PC-9 (cell line): ENCODE measurements around the gene EPHA1. TPM values are rescaled to one million over a fixed set of nuclear protein-coding genes. Genes with fewer than 3 reads are reported as not detected.

Experiments
- BruUV-seq: library from RNA; stranded (reverse); fragments of 400-500 nt; replicated peaks from 2 replicates; lab custom pipeline; 2021; lab: Mats Ljungman, UMichigan
- CTCF ChIA-PET: fragments of 300-600 bp; sonication (Branson Sonifier 250); formaldehyde crosslinking; loops from one replicate; lab custom pipeline; 2022; ENCODE audit warnings: antibody characterized with exemption; lab: Charles Lee
- POLR2A ChIA-PET: fragments of 300-600 bp; sonication (Branson Sonifier 250); formaldehyde crosslinking; loops from one replicate; lab custom pipeline; 2022; ENCODE audit warnings: antibody characterized with exemption; ENCODE audit not compliant: unreplicated experiment; lab: Charles Lee
- DNase-seq, 2 experiments: peaks; one replicate each; pipeline versions ENCODE4 v3.0.0 to v3.0.0-alpha.2; 2015 to 2022; ENCODE audit warnings: mixed read lengths in 1 of 2
- H2AFZ ChIP-seq: fragments of 200-600 bp; sonication (generic); 2 replicates; pipeline ENCODE4 v1.8.1; 2017; ENCODE audit warnings: antibody characterized with exemption
- H3F3A ChIP-seq: fragments of 200-600 bp; sonication (generic); 2 replicates; pipeline ENCODE4 v1.8.1; 2017; ENCODE audit warnings: antibody characterized with exemption, mild to moderate bottlenecking, low read depth; ENCODE audit not compliant: insufficient read depth
- H3K27ac ChIP-seq: fragments of 200-600 bp; sonication (generic); 2 replicates; pipeline ENCODE4 v1.6.1; 2016; ENCODE audit warnings: mixed run types
- H3K27me3 ChIP-seq: fragments of 200-600 bp; sonication (generic); 2 replicates; pipeline ENCODE4 v1.6.1; 2016; ENCODE audit warnings: low read depth, mixed run types; ENCODE audit not compliant: insufficient read depth
- H3K36me3 ChIP-seq: fragments of 200-600 bp; sonication (generic); 2 replicates; pipeline ENCODE4 v1.6.1; 2016; ENCODE audit warnings: low read depth, mixed run types
- H3K4me1 ChIP-seq: fragments of 200-600 bp; sonication (generic); replicated peaks from 2 replicates; pipeline ENCODE4 v1.6.1; 2016; ENCODE audit warnings: mixed run types; ENCODE audit not compliant: insufficient read depth
- H3K4me2 ChIP-seq: fragments of 200-600 bp; sonication (generic); 2 replicates; pipeline ENCODE4 v1.6.1; 2017; ENCODE audit warnings: mixed run types
- H3K4me3 ChIP-seq: fragments of 200-600 bp; sonication (generic); 2 replicates; pipeline ENCODE4 v1.6.1; 2016; ENCODE audit warnings: mixed run types
- H3K79me2 ChIP-seq: fragments of 200-600 bp; sonication (generic); 2 replicates; pipeline ENCODE4 v1.6.1; 2017; ENCODE audit warnings: low read depth, mixed run types
- H3K9me2 ChIP-seq: fragments of 200-600 bp; sonication (generic); 2 replicates; pipeline ENCODE4 v1.8.1; 2017; ENCODE audit warnings: mild to moderate bottlenecking; ENCODE audit not compliant: insufficient read depth
- H3K9me3 ChIP-seq: fragments of 200-600 bp; sonication (generic); 2 replicates; pipeline ENCODE4 v1.8.1; 2016; ENCODE audit warnings: low read depth; ENCODE audit not compliant: insufficient read depth
- H4K20me1 ChIP-seq: fragments of 200-600 bp; sonication (generic); 2 replicates; pipeline ENCODE4 v1.8.1; 2017; ENCODE audit not compliant: insufficient read depth
- CTCF ChIP-seq: fragments of 200-600 bp; sonication (generic); conservative IDR thresholded peaks from 2 replicates; pipeline ENCODE4 v1.6.1; 2017; ENCODE audit warnings: mixed run types, antibody characterized with exemption, mild to moderate bottlenecking, moderate library complexity
- EZH2 ChIP-seq: fragments of 200-600 bp; sonication (generic); IDR thresholded peaks from 2 replicates; pipeline ENCODE4 v1.8.0; 2017; ENCODE audit warnings: antibody characterized with exemption, low read depth
- intact Hi-C: fragments of 100-400 bp; cut with micrococcal nuclease; formaldehyde crosslinking; loops from one replicate; pipeline ENCODE4 v1.10.0; 2022; ENCODE audit not compliant: unreplicated experiment
- total RNA-seq: library from RNA; stranded (reverse); gene quantifications from 2 replicates; pipeline ENCODE4 v1.2.3, GENCODE V29; 2021

Gene EPHA1
- total RNA-seq, 1 experiment from 2014 or later = 35.5 TPM

- DNase-seq = no peak
- peaks cover 12% of the 10 kb centered on the region for H3K4me1 ChIP-seq
- H3K79me2 ChIP-seq = peaks cover 51% of the 10 kb centered on the region
- CTCF ChIA-PET = interaction anchor here (0.6 to 0.7 kb wide), 2 partner anchors 13 to 16 kb away, joined by 5 to 7 read pairs; no protein-coding TSS in a partner anchor
- no peak overlapping the region for H3K27ac ChIP-seq
- no peak overlapping the region for H3K4me2 ChIP-seq
- peaks cover 59% of the 10 kb centered on the region for H4K20me1 ChIP-seq
- H3K36me3 ChIP-seq = peaks cover 25% of the 10 kb centered on the region; the same call in 1 of the 2 replicates
- POLR2A ChIA-PET = no interaction called here
- no peak overlapping the region for H2AFZ ChIP-seq
- H3K4me3 ChIP-seq = no peak overlapping the region
- intact Hi-C loops = loop anchor here (5.0 kb wide), 1 partner anchor 503 kb away; no protein-coding TSS in a partner anchor
- H3F3A ChIP-seq = peaks cover 22% of the 10 kb centered on the region; the same call in 1 of the 2 replicates
- no peaks in the 10 kb centered on the region for H3K9me2 ChIP-seq
- no peaks in the 10 kb centered on the region for H3K27me3 ChIP-seq
- BruUV-seq = no TSS peak
- no peaks in the 10 kb centered on the region for H3K9me3 ChIP-seq
- TF ChIP-seq CTCF (no peak), EZH2 (no peak)
Measured at GRCh38 chr7:143384661-143385631, 23.7 kb downstream of the EPHA1 start.

- peaks cover 23% of the 10 kb centered on the region; the same call in 1 of the 2 replicates for H3K36me3 ChIP-seq
- BruUV-seq = no TSS peak
- no peak for DNase-seq
- TF ChIP-seq EZH2 (no peak), CTCF (no peak)
- peaks cover 58% of the 10 kb centered on the region for H3K79me2 ChIP-seq
- H3K4me1 ChIP-seq = peaks cover 20% of the 10 kb centered on the region
- ChIA-PET CTCF (no interaction called here), POLR2A (interaction anchor here (0.8 kb wide), 1 partner anchor 15 kb away, joined by 6 read pairs; no protein-coding TSS in a partner anchor)
- no peak overlapping the region for H2AFZ ChIP-seq
- H3K27me3 ChIP-seq = no peaks in the 10 kb centered on the region
- H3K9me3 ChIP-seq = no peaks in the 10 kb centered on the region
- H3K4me2 ChIP-seq = 0 out of 2 replicates have a peak overlapping the region, but pooled peaks have one; percentile 8
- peaks cover 16% of the 10 kb centered on the region; the same call in 1 of the 2 replicates for H3F3A ChIP-seq
- H3K9me2 ChIP-seq = no peaks in the 10 kb centered on the region
- intact Hi-C loops = loop anchor here (5.0 kb wide), 1 partner anchor 502 kb away; no protein-coding TSS in a partner anchor
- no peak overlapping the region for H3K27ac ChIP-seq
- H3K4me3 ChIP-seq = no peak overlapping the region
- peaks cover 59% of the 10 kb centered on the region for H4K20me1 ChIP-seq
Measured at GRCh38 chr7:143384148-143384547, 24.5 kb downstream of the EPHA1 start.

GRCh38 chr7:143383642-143383957 lies 25.1 kb downstream of the EPHA1 start:
- ChIA-PET POLR2A (interaction anchor here (0.6 to 0.8 kb wide), 2 partner anchors 14 to 61 kb away, joined by 5 to 6 read pairs; no protein-coding TSS in a partner anchor), CTCF (no interaction called here)
- BruUV-seq = no TSS peak
- TF ChIP-seq EZH2 (no peak), CTCF (no peak)
- H3K27ac ChIP-seq = no peak overlapping the region
- DNase-seq = no peak
- H3K4me3 ChIP-seq = no peak overlapping the region
- peaks cover 17% of the 10 kb centered on the region; the same call in 1 of the 2 replicates for H3K36me3 ChIP-seq
- peaks cover 26% of the 10 kb centered on the region for H3K4me1 ChIP-seq
- no peak overlapping the region for H2AFZ ChIP-seq
- H3K79me2 ChIP-seq = peaks cover 64% of the 10 kb centered on the region
- H3K4me2 ChIP-seq = 0 out of 2 replicates have a peak overlapping the region, but pooled peaks have one; percentile 96
- intact Hi-C loops = loop anchor here (5.0 kb wide), 1 partner anchor 501 kb away; no protein-coding TSS in a partner anchor
- H4K20me1 ChIP-seq = peaks cover 59% of the 10 kb centered on the region
- no peaks in the 10 kb centered on the region for H3K9me3 ChIP-seq
- no peaks in the 10 kb centered on the region for H3K9me2 ChIP-seq
- no peaks in the 10 kb centered on the region for H3K27me3 ChIP-seq
- H3F3A ChIP-seq = peaks cover 13% of the 10 kb centered on the region; the same call in 1 of the 2 replicates
